NCI-H2196 treated with DMSO at 0.1 percent for 48 hours (cell line): ENCODE measurements around the gene TMEM217.

ENCODE experiments used
- DNase-seq: peaks from one replicate; lab custom pipeline; 2025; ENCODE audit not compliant: unreplicated experiment; lab: John Stamatoyannopoulos, UW

TMEM217 gene

GRCh38 chr6:37244430-37245310, 13.3 kb downstream of the TMEM217 start:
- DNase-seq = peak; percentile 99

- DNase-seq = no peak
These were observed 14.1 kb downstream of the TMEM217 start for GRCh38 chr6:37243816-37244370.

- no peak for DNase-seq
These were observed 14.7 kb downstream of the TMEM217 start for GRCh38 chr6:37243131-37243815.

- DNase-seq = peak; percentile 14
These were observed 15.4 kb downstream of the TMEM217 start for GRCh38 chr6:37242429-37243052.

- DNase-seq = no peak
These were observed 16.0 kb downstream of the TMEM217 start for GRCh38 chr6:37241775-37242428.

GRCh38 chr6:37241131-37241530, 16.8 kb downstream of the TMEM217 start:
- DNase-seq = no peak

- DNase-seq = peak; percentile 65
These were observed 17.8 kb downstream of the TMEM217 start for GRCh38 chr6:37239950-37240713.

GRCh38 chr6:37239526-37239925, 18.4 kb downstream of the TMEM217 start:
- DNase-seq = no peak

GRCh38 chr6:37238381-37238780, 19.6 kb downstream of the TMEM217 start:
- no peak for DNase-seq

GRCh38 chr6:37237789-37238188, 20.2 kb downstream of the TMEM217 start:
- no peak for DNase-seq

GRCh38 chr6:37236921-37237320, 21.0 kb downstream of the TMEM217 start:
- no peak for DNase-seq

- no peak for DNase-seq
These were observed 24.4 kb downstream of the TMEM217 start for GRCh38 chr6:37233541-37233940.

- DNase-seq = no peak
These were observed 25.4 kb downstream of the TMEM217 start for GRCh38 chr6:37232430-37233017.

GRCh38 chr6:37230104-37230503, 27.8 kb downstream of the TMEM217 start:
- DNase-seq = no peak

GRCh38 chr6:37225350-37226169, 32.4 kb downstream of the TMEM217 start:
- DNase-seq = no peak

- DNase-seq = no peak
These were observed 35.0 kb downstream of the TMEM217 start for GRCh38 chr6:37222992-37223391.

- DNase-seq = peak; percentile 99
These were observed 35.6 kb downstream of the TMEM217 start for GRCh38 chr6:37222125-37222967.

- DNase-seq = no peak
These were observed 36.3 kb downstream of the TMEM217 start for GRCh38 chr6:37221585-37222124.
